ENCODE data around the gene ZG16B. TPM values are rescaled to one million over a fixed set of nuclear protein-coding genes. Genes with fewer than 3 reads are reported as not detected.

Gene ZG16B
- total and polyA plus RNA-seq, 8 donors, result 13.0 to 39.0 (median 22.3) TPM; not detected in 3

GRCh38 chr16:2816751-2817339, 13.3 kb upstream of the ZG16B start, which contains the start of gene PRSS21:
Gene PRSS21, plus strand, starts transcription at chr16:2817237. Its CDS starts 32 bp downstream, at chr16:2817269.
- no peaks in the 10 kb centered on the region for H3K36me3 ChIP-seq
- DNase-seq, result no peak
- TF ChIP-seq CTCF (IDR thresholded peaks at IDR 0.05) (peak in 1 of 7 experiments; percentile 26), POLR2AphosphoS5 (IDR thresholded peaks at IDR 0.05) (no peak)
- H3K4me1 ChIP-seq, result peaks cover 0 to 2% (median 0%) of the 10 kb centered on the region in 4 donors
- peaks cover 0 to 83% (median 3%) of the 10 kb centered on the region in 3 donors for H3K27me3 ChIP-seq
- no peaks in the 10 kb centered on the region for H3K9me3 ChIP-seq
- intact Hi-C loops (cut with DNase I; ENCODE audit: low total_unique reads), result no loop called here
- 62 to 88% (median 68%) methylated on average over 10 to 28 of the region's 28 CpGs for whole genome bisulfite sequencing, 5 donors
- H3K4me3 ChIP-seq, result peak within 1 kb of the TSS in 1 of 4 donors; percentile 3
- H3K27ac ChIP-seq, result no peak within 1 kb of the TSS

- 61 to 75% (median 72%) methylated on average over 48 to 68 of the region's 68 CpGs for WGBS, 5 donors
- no peak for DNase-seq
- Histone ChIP-seq H3K9me3 (no peaks in the 10 kb centered on the region), H3K36me3 (no peaks in the 10 kb centered on the region), H3K4me3 (peak overlapping the region in 1 of 4 donors; percentile 3), H3K27me3 (peaks cover 0 to 81% (median 3%) of the 10 kb centered on the region in 3 donors), H3K4me1 (no peaks in the 10 kb centered on the region), H3K27ac (no peak overlapping the region)
- intact Hi-C loops (cut with DNase I; ENCODE audit: low total_unique reads), result no loop called here
- no peak for TF ChIP-seq CTCF (IDR thresholded peaks at IDR 0.05)
- no peak for TF ChIP-seq EP300 (IDR thresholded peaks at IDR 0.05)
- no peak for TF ChIP-seq POLR2AphosphoS5 (IDR thresholded peaks at IDR 0.05)
- no peak for TF ChIP-seq POLR2A (IDR thresholded peaks at IDR 0.05)
Measured at GRCh38 chr16:2817340-2818271, 12.5 kb upstream of the ZG16B start.

- H3K27me3 ChIP-seq, result peaks cover 0 to 81% (median 3%) of the 10 kb centered on the region in 3 donors
- H3K36me3 ChIP-seq, result no peaks in the 10 kb centered on the region
- no peak for DNase-seq
- WGBS, 5 donors, result 77 to 84% (median 79%) methylated on average over 10 of the region's 10 CpGs
- no peak for TF ChIP-seq POLR2AphosphoS5 (IDR thresholded peaks at IDR 0.05)
- no peak for TF ChIP-seq POLR2A (IDR thresholded peaks at IDR 0.05)
- TF ChIP-seq CTCF (IDR thresholded peaks at IDR 0.05), result no peak
- no peak for TF ChIP-seq EP300 (IDR thresholded peaks at IDR 0.05)
- intact Hi-C loops (cut with DNase I; ENCODE audit: low total_unique reads), result no loop called here
- H3K4me3 ChIP-seq, result no peak overlapping the region
- no peaks in the 10 kb centered on the region for H3K4me1 ChIP-seq
- H3K9me3 ChIP-seq, result no peaks in the 10 kb centered on the region
- no peak overlapping the region for H3K27ac ChIP-seq
Measured at GRCh38 chr16:2818272-2818876, 11.7 kb upstream of the ZG16B start.

DNA sequence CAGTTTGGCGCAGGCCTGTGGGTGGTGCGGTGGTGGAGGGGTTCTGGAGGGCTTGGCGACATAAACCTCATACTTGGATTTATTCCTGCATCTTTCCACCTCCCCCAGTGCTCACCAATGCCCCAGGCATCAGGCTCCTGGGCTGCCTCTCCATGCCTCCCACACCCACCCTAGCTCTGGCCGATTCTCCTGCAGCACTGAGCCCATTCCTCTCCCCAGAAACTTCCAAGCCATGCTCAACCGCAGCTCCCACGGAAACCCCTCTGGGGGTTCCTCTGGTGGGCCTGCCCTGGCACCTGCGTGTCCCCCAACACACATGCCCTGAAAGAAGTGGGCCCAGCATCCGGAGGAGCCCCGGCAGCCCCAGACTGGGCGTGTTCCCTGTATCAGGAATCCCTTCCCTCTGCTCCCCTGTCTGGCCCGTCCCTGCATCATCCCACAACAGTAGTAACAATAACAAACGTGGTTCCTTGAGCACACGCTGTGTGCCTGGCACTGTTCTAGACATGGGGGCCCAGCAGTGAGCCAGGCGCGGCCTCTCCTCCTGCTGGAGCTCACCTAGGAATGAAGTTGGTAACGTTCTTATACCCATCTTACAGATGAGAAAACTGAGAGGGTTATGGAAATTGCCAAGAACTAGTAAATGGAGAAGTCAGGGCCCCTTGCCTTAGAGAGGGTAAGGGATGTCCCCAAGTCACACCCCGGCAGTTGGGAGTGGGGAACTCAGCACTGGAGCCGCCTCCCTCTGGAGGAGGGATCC, 10.7 kb upstream of the ZG16B start:
- no peak for DNase-seq
- WGBS, 5 donors, result 86 to 91% (median 88%) methylated on average over 11 to 18 of the region's 18 CpGs
- no peak overlapping the region for H3K4me3 ChIP-seq
- TF ChIP-seq EP300 (IDR thresholded peaks at IDR 0.05) (no peak), POLR2A (IDR thresholded peaks at IDR 0.05) (no peak), POLR2AphosphoS5 (IDR thresholded peaks at IDR 0.05) (no peak), CTCF (IDR thresholded peaks at IDR 0.05) (no peak)
- no peaks in the 10 kb centered on the region for H3K9me3 ChIP-seq
- peaks cover 0 to 74% (median 3%) of the 10 kb centered on the region in 3 donors for H3K27me3 ChIP-seq
- no peaks in the 10 kb centered on the region for H3K4me1 ChIP-seq
- H3K27ac ChIP-seq, result no peak overlapping the region
- intact Hi-C loops (cut with DNase I; ENCODE audit: low total_unique reads), result no loop called here
- H3K36me3 ChIP-seq, result no peaks in the 10 kb centered on the region
